ENCODE results near the gene TRPM3. TPM values are rescaled to one million over a fixed set of nuclear protein-coding genes. Genes with fewer than 3 reads are reported as not detected.

TRPM3 gene
- total and polyA plus RNA-seq, 2 of the 8 experiments (the other 6 are each of a cell fraction or from before 2014, with no cell fraction given) = 2.4 to 10.9 TPM

- TF ChIP-seq TEAD4 (IDR thresholded peaks at IDR 0.05; ENCODE audit: low read depth, low read length) (no peak), BRCA1 (IDR thresholded peaks at IDR 0.05; ENCODE audit: low read depth, low read length) (no peak)
Observed at GRCh38 chr9:70902171-70902570, 219.2 kb downstream of the TRPM3 start (continued).

Data from H1 (cell line).